HG03439 (cell line): Measurements from ENCODE around the gene ADGRL4.

Experiments
- ATAC-seq: cut with Tn5 transposase; IDR thresholded peaks from one replicate; pipeline ENCODE4 v1.9.1; 2021; ENCODE audit warnings: mild to moderate bottlenecking, moderate library complexity; ENCODE audit not compliant: unreplicated experiment

ADGRL4 gene

DNA sequence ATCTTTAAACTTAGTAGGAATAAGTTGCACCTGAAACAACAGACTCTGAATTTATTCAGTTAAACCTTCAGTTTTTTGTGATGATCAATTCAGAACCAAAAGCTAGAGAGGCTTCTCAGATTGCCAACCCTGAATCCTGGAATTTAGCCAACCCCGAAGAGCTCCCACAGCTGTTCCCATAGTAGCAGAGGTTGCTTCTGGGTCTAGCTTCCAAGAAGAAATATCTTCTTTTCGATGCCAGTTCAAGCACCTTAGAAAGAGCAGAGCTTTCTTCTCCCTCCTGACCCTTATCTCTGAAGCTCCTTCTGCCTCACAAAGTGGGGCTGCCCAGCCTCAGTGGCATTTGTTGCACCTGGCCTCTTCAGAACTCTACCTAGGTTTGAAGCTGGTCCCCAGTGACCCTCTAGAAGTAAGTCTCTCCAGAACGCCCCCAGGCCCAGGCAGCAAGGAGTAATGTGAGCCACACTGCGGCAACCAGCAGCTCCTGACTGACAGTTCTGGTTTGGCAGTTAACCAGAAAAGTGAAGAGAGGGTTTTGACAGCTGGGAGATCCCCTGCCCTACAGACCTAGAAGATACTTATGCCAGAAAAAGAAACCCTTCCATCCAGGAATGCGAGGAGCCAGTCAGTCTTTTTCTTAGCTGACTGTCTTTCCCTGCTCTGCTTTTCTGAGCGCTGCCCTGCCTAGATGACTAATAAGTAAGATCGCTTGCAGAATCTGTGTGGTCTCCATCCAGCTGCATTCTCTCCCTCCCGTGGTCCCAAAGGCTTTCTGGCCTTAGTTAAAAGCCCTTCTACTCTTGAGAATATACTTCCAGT is 165.9 kb downstream of the ADGRL4 start:
- no peak for ATAC-seq
